GM12892 (cell line): ENCODE measurements around the gene NT5C.

Source experiments
- DNase-seq: peaks from one replicate; pipeline ENCODE4 v3.0.0; 2011; ENCODE audit not compliant: insufficient read length
- FAIRE-seq: peaks from 2 replicates; lab custom pipeline; 2011; peaks lifted over from hg19 to GRCh38; lab: Jason Lieb, UNC
- POLR2A ChIP-seq: IDR thresholded peaks from 2 replicates; pipeline ENCODE4 v1.6.1; 2011; ENCODE audit warnings: low read depth, low read length, control low read depth
- POLR2AphosphoS5 ChIP-seq: IDR thresholded peaks from 2 replicates; pipeline ENCODE4 v1.6.1; 2011; ENCODE audit warnings: low read depth, low read length, control low read depth
- TAF1 ChIP-seq: IDR thresholded peaks from 2 replicates; pipeline ENCODE4 v1.6.1; 2011; ENCODE audit warnings: low read depth, mild to moderate bottlenecking, control low read depth, low read length, borderline replicate concordance

Gene NT5C

DNA sequence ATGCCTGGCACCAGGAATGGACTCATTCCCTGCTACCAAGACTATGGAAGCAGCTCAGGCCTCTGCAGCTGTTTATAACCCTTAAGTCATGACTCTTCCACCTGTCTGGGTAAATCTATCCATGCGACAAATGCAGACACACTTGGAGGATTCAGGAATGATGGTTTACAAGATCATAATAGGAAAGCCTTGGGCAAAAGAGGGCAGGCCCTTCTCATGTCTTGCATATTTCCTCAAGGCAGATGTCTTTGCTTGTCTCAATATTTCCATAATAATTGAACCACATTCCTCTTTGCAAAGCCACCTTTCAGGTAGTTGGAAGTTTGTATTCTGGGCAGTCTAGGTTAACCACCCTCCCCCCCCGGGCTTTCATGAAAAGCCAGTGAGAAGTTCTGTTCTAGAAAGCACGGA is 23.7 kb upstream of the NT5C start:
- no peak for FAIRE-seq
- DNase-seq = no peak
- TF ChIP-seq POLR2AphosphoS5 = no peak

DNA sequence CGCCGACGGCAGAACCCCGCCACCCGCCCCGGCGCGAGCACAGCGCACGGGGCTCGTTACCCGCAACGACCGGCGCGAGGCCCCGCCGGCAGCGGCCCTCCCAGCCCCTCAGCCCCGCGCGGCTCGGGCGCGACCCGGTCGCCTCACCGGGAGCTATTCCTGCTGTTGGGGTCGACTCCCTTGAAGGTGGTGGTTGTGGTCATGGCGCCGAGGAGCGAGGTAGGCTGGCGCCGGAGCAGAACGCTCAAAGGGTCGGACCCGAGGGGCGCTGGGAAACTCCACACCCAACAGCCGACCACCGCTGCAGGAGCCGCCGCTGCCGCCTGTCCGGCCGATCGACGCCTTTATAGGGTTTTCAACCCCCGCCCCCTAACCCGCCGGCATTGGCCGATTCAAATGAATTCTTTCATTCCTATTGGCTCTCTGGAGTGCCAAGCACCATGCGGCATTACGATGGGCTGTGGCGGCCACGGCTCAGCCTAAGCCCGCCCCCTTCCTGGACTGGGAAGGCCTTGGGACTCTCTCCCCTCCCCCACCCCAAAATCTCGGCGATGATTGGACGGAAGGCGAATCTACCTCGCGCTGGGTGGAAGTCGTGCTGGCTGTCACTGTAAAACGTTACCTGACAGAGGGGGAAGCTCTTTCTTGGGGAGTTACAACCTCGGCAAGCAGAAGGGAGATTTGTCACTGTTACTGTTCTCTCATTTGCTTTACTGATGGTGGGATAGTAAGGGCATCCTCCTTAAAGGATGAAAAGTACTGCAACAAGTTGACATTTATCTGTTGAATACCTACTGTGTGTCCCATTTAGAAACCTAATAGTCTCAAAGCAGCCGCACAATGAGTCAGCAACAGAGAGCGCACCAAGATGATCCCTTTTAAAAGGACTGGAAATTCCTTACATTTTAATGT is 22.9 kb upstream of the NT5C start, which contains the start of gene JPT1:
Gene JPT1 (minus strand): TSS at position 318 of the 912 bp plus-strand sequence. CDS start 115 bp downstream, at position 203.
- FAIRE-seq = peak; percentile 94

DNA sequence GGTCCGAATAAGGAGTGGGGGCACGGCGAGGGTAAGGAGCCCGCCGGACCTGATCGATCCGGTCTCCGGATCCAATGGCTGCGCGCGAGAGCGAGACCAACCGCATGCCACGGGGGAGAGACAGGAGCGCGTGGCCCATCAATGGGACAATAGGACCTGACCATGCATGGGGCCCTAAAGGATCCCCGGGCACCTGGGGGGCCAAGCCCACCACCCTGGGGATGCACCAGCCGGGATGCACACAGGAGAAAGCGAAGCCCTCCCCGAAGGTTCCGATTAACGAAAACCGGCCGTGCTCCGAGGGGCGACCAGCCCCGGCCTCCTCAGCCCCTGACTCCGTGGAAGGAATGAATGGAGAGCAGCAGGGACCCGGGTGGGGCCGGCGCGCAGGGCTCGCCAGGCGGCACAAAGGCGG is 22.2 kb upstream of the NT5C start:
- FAIRE-seq = no peak
- DNase-seq = no peak
- TF ChIP-seq POLR2AphosphoS5 (no peak), POLR2A (no peak), TAF1 (no peak)

More for the DNA sequence above, 22.9 kb upstream of the NT5C start, which contains the start of gene JPT1:
- TF ChIP-seq TAF1 = peak; percentile 92
- peak; percentile 100 for TF ChIP-seq POLR2AphosphoS5
- peak; percentile 100 for TF ChIP-seq POLR2A
- DNase-seq = peak; percentile 93

DNA sequence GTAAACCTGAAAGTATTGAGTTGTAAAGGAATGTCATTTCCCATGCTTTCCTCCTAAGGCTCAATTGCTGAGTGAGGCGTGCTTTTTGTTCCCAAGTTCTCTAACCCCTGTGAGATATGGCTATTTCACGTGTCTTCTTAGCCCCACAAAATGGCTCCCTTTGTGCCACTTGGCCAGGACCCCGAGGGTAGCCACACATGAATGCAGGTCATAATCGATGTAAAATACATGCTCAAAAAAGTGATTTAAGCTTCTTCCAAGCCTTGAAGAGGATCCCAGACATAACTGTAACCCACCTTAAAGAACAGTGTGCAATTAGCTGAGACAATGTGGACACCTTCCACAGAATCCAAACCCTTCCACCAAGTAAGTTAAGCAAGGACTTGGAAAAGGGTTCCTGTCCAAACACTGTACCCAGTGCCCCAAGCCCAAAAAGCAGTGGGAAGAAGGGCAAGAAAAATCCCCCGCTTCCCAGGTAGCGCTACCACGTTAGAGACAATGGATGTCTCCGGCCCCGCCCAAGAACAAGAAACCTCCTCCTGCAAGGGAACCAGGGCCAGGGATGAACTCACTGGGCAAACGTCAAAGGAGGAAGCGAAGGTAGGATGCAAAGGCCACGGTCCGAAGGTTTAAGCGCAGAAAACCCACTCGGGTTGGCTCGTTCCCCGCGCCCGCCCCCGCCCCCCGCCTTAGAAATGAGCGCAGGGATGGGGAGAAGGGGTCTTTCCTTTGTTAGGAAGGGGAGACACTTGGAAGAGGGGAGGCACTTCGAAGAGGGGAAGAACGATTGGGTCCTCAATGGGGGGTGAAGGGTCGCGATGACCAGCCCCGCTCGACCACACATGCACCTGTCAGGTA is 21.6 kb upstream of the NT5C start:
- FAIRE-seq = peak; percentile 21
- TF ChIP-seq POLR2AphosphoS5 (no peak), TAF1 (no peak), POLR2A (no peak; the same call in 1 of the 2 replicates)
- DNase-seq = no peak

DNA sequence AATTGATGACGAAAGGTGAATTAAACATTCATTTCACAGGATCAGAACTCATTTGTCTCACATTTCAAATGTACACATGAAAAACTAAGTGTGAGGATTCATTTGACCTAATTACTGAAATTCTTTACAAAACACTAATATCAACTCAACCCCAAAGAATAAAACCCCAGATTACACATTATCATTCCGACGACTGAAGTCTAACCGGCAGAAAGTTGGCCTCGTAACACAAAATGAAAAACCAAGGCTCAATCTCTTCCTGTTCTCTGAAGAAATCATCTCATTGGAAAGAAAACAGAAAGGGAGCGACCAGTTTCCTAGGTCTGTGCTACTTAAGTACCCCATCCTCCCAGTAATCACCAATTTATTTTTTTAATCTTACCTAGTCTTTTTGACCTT is 21.0 kb upstream of the NT5C start:
- FAIRE-seq (no peak), DNase-seq (no peak)
- TF ChIP-seq TAF1 = no peak
- no peak; the same call in 1 of the 2 replicates for TF ChIP-seq POLR2A
- TF ChIP-seq POLR2AphosphoS5 = no peak

DNA sequence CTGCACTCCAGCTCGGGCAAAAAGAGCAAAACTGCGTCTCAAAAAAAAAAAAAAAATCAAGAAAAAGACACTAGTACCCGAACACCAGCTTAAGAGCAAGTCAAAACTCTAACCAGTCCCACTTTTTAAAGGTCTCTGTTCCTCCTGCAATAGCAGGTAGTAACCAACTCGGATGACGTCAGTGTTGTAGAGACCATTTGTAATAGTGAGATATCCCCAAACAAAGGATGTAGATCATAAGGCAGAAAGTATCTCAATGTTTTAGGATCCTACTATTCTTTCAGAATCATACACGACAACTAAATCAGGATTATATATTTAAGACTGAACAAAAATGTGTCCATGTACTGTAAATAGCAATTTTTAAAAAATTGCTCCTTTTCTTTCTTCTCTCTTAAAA is 20.4 kb upstream of the NT5C start:
- FAIRE-seq (no peak), DNase-seq (no peak)
- TF ChIP-seq TAF1 = no peak
- TF ChIP-seq POLR2AphosphoS5 = no peak
- no peak for TF ChIP-seq POLR2A

DNA sequence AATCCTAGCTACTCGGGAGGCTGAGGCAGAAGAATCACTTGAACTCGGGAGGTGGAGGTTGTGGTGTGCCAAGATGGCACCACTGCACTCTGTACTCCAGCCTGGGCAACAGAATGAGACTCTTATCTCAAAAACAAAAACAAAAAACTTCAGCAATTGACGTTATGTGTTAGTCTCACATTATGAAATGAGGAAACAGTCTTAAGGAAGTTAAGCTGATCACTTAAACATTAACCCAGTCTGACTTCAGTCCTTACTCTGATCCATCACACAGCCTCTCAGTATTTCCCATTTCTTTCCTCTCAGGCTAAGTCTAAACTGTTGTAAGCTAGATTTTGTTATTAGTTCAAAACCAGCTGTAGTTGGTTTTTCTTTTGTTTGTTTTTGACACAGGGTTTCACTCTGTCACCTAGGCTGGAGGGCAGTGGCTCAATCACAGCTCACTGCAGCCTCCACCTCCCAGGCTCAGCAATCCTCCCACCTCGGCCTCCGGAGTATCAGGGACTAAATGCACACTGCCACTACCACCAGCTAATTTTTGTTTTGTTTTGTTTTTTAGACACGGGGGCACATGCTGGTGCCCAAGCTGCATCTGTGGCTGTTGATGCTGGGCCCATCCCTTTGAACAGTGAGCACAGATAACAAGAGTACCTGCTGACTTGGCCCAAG is 16.5 kb upstream of the NT5C start:
- no peak for FAIRE-seq
- TF ChIP-seq POLR2AphosphoS5 (no peak), TAF1 (no peak), POLR2A (no peak)
- DNase-seq = no peak

DNA sequence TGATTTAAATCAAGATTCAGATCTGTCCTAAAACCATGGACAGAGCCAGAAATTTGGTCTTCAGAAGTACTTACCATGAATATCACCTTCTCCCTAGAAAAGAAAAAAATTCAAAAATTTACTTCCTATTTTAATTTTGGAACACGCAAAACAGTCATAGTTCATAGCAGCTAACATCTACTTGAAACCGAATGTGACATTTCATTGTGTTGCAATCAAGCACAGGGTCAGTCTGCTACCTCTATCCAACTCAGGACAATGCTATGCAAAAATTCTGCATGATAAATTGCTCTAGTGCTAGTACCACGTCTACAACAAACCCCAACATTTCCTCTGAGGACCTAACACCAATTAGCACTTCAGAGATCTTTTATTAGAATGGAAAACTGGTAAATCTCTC is 15.1 kb upstream of the NT5C start:
- TF ChIP-seq TAF1 (no peak), POLR2AphosphoS5 (no peak), POLR2A (no peak)
- no peak for FAIRE-seq
- no peak for DNase-seq

DNA sequence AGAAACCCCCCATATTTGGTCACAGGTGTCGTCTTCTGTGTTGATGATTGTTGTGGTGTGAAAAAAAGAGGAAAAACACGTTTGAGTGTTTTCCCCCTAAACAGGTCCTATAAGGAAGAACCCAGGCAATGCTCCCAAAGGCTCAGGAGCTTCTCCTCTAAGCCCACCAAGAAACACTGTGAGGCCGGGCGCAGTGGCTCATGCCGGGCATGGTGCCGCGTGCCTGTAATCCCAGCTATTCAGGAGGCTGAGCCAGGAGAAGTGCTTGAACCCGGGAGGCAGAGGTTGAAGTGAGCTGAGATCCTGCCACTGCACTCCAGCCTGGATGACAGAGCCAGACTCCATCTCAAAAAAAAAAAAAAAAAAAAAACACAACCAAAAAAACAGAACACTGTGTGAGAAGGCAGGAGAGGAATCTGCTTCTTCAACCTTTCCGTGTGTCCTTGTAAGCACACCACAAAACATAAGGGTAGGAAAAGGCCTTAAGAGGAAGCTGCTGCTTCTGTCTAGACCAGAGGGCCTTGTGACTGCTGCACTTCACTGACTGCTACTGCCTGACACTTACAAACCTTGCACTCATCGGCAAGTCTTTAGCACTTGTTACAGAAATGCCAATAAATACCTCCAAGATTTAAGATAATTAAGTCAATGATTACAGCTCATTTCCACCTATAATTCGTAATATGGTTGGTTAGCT is 13.4 kb upstream of the NT5C start:
- DNase-seq = no peak
- TF ChIP-seq POLR2AphosphoS5 = peak; percentile 22; the same call in 1 of the 2 replicates
- TF ChIP-seq TAF1 = no peak
- TF ChIP-seq POLR2A = no peak
- FAIRE-seq = no peak

DNA sequence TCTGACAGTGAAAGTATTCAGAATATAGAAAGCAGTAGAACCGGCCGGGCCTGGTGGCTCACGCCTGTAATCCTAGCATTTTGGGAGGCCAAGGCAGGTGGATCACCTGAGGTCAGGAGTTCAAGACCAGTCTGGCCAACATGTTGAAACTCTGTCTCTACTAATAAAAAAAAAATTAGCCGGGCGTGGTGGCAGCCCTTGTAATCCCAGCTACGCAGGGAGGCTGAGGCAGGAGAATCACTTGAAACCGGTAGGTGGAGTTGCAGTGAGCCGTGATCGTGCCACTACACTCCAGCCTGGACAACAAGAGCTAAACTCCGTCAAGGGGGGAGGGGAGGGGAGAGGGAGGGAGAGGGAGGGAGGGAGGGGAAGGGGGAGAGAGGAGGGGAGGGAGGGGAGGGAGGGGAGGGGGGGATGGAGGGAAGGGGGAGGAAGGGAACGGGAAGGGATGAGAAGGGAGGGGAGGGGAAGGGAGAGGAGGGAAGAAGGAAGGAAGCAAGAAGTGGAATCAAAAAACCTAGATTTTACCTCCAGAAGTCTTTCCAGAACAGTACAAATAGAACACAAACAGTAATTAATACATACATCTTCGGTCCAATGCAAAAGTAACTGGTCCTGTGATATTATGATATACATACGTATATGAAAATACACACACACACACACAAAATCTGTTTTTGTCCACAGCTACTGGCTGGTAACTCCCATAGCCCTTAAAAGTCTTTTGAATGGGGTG is 10.9 kb upstream of the NT5C start:
- no peak for DNase-seq
- no peak for FAIRE-seq
- TF ChIP-seq TAF1 (no peak), POLR2AphosphoS5 (no peak), POLR2A (no peak)
